ENCODE measurements around the gene PLP2. TPM values are rescaled to one million over a fixed set of nuclear protein-coding genes. Genes with fewer than 3 reads are reported as not detected.

Gene PLP2
- total RNA-seq, 2 experiments from 2014 or later = 222 to 234 TPM

- peaks cover 3% of the 10 kb centered on the region for H3K4me1 Mint-ChIP-seq (ENCODE audit: low read depth)
- H3K27ac Mint-ChIP-seq = no peak overlapping the region
- DNase-seq = no peak
- POLR2A ChIA-PET = no interaction called here
- H3K36me3 Mint-ChIP-seq = no peaks in the 10 kb centered on the region
- CTCF ChIA-PET = no interaction called here
- intact Hi-C loops (cut with micrococcal nuclease) = no loop called here
- H3K9me3 Mint-ChIP-seq = no peaks in the 10 kb centered on the region
- H3K27me3 Mint-ChIP-seq = peaks cover 1% of the 10 kb centered on the region
- no peak overlapping the region for H3K4me3 Mint-ChIP-seq
These were observed 50.2 kb downstream of the PLP2 start for GRCh38 chrX:49221868-49222267.

Other genes starting within 250 kb of the PLP2 start
- 10 to 100 TPM; 83.4 to 85.4 TPM for gene OTUD5, start 214.3 kb upstream of the PLP2 start, total RNA-seq
- gene KCND1, start 200.1 kb upstream of the PLP2 start, total RNA-seq = 1 to 10 TPM; 2.4 to 2.5 TPM
- gene GRIPAP1, start 169.6 kb upstream of the PLP2 start, total RNA-seq = 10 to 100 TPM; 76.1 to 78.4 TPM
- gene TFE3, start 128.5 kb upstream of the PLP2 start, total RNA-seq = 10 to 100 TPM; 29.0 to 29.1 TPM
- 1 to 10 TPM; 2.7 to 3.6 TPM for gene CCDC120, start 112.9 kb upstream of the PLP2 start, total RNA-seq
- gene PRAF2, start 97.9 kb upstream of the PLP2 start, total RNA-seq = 10 to 100 TPM; 13.2 TPM
- 10 to 100 TPM; 23.3 to 28.9 TPM for gene WDR45, start 92.0 kb upstream of the PLP2 start, total RNA-seq
- gene GPKOW, start 48.2 kb upstream of the PLP2 start, total RNA-seq = 10 to 100 TPM; 22.0 to 22.6 TPM
- gene MAGIX, start 9.1 kb upstream of the PLP2 start, total RNA-seq = 1 to 10 TPM in 1 of 2 experiments, under 1 TPM in 1; 0.87 to 1.0 TPM
- gene PRICKLE3, start 14.5 kb downstream of the PLP2 start, total RNA-seq = 10 to 100 TPM; 18.1 to 20.1 TPM
- gene SYP, start 28.3 kb downstream of the PLP2 start, total RNA-seq = 1 to 10 TPM; 5.3 to 5.4 TPM
- under 1 TPM; 0.51 to 0.74 TPM for gene CACNA1F, start 61.4 kb downstream of the PLP2 start, total RNA-seq
- 10 to 100 TPM; 21.0 to 21.1 TPM for gene CCDC22, start 63.6 kb downstream of the PLP2 start, total RNA-seq
- 10 to 100 TPM; 23.1 to 23.8 TPM for gene FOXP3, start 92.8 kb downstream of the PLP2 start, total RNA-seq
- 1 to 10 TPM; 7.0 to 8.1 TPM for gene PPP1R3F, start 97.9 kb downstream of the PLP2 start, total RNA-seq
- not detected for gene GAGE10, start 131.7 kb downstream of the PLP2 start, total RNA-seq
- gene GAGE12J, start 150.1 kb downstream of the PLP2 start, total RNA-seq = not detected
- gene GAGE13, start 159.7 kb downstream of the PLP2 start, total RNA-seq = not detected

Data from activated CD4-positive, alpha-beta memory T cell treated with anti-CD3 and anti-CD28 coated beads for 36 hours (primary cell).